Coronary artery (tissue), 2 donors: ENCODE measurements around the gene MRPS34.
"Not testable (repeated sequence)": the region's sequence is repeated elsewhere in the genome, so short reads cannot be mapped to it uniquely, and the experiment has no call there.

Source experiments
- DNase-seq: peaks from one replicate; pipeline ENCODE4 v3.0.0-alpha.2; 2017; ENCODE audit warnings: low spot score
- H3K27ac ChIP-seq, 2 donors: fragments of 200-600 bp; sonication (generic); one replicate each; pipeline ENCODE4 v1.5.1; 2016 to 2019
- H3K4me3 ChIP-seq: fragments of 200-600 bp; sonication (generic); 2 replicates; pipeline ENCODE4 v1.5.1; 2016; ENCODE audit warnings: mild to moderate bottlenecking, moderate library complexity
- CTCF ChIP-seq: fragments of 200-600 bp; sonication (generic); IDR thresholded peaks from one replicate; pipeline ENCODE4 v1.5.1; 2019; ENCODE audit warnings: antibody characterized with exemption

MRPS34 gene

GRCh38 chr16:1740781-1741490 lies 32.0 kb downstream of the MRPS34 start:
- Histone ChIP-seq H3K4me3 (no peak overlapping the region), H3K27ac (no peak overlapping the region)
- TF ChIP-seq CTCF: no peak
- no peak for DNase-seq

GRCh38 chr16:1740234-1740633 lies 32.7 kb downstream of the MRPS34 start:
- Histone ChIP-seq H3K4me3 (no peak overlapping the region), H3K27ac (no peak overlapping the region)
- no peak for TF ChIP-seq CTCF
- DNase-seq: no peak

DNA sequence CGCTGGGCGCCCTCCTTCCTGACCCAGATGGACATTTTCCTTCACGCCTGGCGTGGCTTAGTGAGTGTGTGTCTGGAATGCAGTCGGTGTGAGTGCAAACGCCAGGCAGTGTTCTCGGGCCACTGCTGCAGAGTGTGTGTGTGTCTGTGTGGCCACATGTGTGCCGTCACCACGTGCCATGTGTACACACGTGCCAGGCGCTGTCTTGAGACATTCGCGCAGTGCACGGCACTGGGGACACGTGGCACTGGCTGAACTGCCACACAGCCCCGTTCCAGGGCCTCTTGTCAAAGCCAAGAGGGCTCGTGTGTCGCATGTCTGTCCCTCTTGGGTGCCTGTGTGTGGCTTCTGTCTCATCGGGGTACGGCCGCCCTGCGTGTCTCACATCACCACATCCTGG lies 38.1 kb downstream of the MRPS34 start:
- no peak overlapping the region for H3K27ac ChIP-seq
- H3K4me3 ChIP-seq: no peak overlapping the region
- DNase-seq: no peak
- no peak for TF ChIP-seq CTCF

DNA sequence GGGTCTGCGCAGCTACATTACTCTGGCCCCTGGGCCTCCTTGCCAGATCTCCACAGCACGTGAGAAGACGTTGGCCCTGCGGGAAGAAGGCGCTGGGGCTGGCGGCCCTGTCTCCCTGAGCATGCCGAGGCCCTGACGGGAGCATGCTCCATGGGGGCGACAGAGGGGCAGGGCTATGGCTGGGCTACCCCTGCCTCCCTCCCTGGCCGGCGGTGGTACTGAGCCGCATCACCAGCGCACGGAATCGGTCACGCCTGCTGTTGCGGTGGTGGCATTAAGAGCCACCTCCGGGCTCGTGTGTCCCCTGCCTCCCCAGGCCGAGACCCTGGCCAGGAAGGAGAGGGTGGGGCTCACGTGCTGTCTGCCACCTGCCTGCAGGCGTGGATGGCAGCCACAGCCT lies 38.8 kb downstream of the MRPS34 start:
- no peak for DNase-seq
- TF ChIP-seq CTCF: no peak

DNA sequence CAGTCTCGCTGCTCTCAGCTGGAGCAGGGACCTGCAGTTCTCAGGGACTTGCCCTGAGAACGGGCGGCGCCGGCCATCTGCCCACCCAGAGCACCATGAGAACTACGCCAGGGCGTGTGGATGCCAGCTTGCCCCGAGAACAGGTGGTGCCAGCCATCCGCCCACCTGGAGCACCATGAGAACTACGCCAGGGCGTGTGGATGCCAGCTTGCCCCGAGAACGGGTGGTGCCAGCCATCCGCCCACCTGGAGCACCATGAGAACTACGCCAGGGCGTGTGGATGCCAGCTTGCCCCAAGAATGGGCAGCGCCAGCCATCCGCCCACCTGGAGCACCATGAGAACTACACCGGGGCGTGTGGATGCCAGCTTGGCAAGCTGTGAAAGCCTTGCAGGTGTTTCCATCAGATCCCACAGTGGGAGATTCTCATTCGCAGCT lies 40.4 kb downstream of the MRPS34 start:
- DNase-seq, H3K4me3 ChIP-seq, H3K27ac ChIP-seq: not testable (repeated sequence)

More for the DNA sequence above, 38.8 kb downstream of the MRPS34 start:
- no peak overlapping the region for H3K27ac ChIP-seq
- H3K4me3 ChIP-seq: no peak overlapping the region

DNA sequence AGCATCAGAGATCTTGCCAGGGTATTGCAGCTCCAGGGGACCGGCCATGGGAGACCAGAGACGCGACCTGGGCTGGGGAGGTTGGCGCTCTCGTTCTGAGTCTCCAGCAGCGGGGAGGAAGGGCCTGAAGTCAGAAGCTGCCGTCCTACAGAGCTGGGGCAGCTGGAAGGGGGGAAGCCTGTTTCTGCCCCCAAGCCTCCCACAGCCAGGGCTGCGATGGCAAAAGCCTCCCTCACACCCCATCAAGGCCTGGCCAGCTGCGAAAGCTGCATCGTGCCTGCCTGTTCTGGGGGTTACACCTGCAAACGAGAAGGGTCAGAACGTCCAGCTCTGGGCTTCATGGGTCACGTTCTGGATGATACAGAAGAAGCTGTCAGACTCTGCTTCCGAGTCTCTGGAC lies 40.9 kb downstream of the MRPS34 start:
- no peak for TF ChIP-seq CTCF
- no peak for DNase-seq
- no peak overlapping the region for H3K4me3 ChIP-seq
- no peak overlapping the region for H3K27ac ChIP-seq

DNA sequence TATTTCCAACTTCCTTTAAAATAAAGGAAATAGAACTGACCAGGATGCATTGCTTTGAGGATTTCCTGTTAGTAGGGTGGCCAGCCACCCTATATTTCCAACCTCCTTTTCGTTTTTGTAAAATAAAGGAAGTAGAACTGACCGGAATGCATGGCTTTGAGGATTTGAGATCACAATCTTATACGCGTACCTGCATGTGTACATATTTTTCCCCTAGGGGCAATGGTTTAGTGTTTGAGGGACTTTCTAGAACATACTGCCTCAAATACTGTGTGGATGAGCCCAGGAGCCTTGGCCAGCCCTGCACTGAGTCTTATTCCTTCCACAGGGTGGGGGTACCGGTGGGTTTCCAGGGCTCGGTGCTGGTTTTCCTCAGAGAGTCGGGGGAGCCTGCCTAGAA lies 41.3 kb downstream of the MRPS34 start:
- Histone ChIP-seq H3K27ac (no peak overlapping the region), H3K4me3 (no peak overlapping the region)
- no peak for TF ChIP-seq CTCF
- no peak for DNase-seq
